HG03060 (cell line): Measurements from ENCODE around the gene EPSTI1.

Source experiments
- ATAC-seq: cut with Tn5 transposase; IDR thresholded peaks from one replicate; pipeline ENCODE4 v1.9.1; 2021; ENCODE audit warnings: low read depth, moderate number of reproducible peaks; ENCODE audit not compliant: unreplicated experiment

Gene EPSTI1

GRCh38 chr13:42905579-42905978 is 86.5 kb downstream of the EPSTI1 start:
- ATAC-seq: no peak

GRCh38 chr13:42899266-42899665 is 92.8 kb downstream of the EPSTI1 start:
- no peak for ATAC-seq

- ATAC-seq: no peak
Observed at GRCh38 chr13:42895776-42896175, 96.3 kb downstream of the EPSTI1 start.

GRCh38 chr13:42894765-42895243 is 97.2 kb downstream of the EPSTI1 start:
- ATAC-seq: no peak

- ATAC-seq: no peak
Observed at GRCh38 chr13:42893214-42893671, 98.8 kb downstream of the EPSTI1 start.

GRCh38 chr13:42892760-42893159 is 99.3 kb downstream of the EPSTI1 start:
- ATAC-seq: no peak

- ATAC-seq: no peak
Observed at GRCh38 chr13:42891591-42891990, 100.5 kb downstream of the EPSTI1 start.

- ATAC-seq: no peak
Observed at GRCh38 chr13:42885325-42885724, 106.7 kb downstream of the EPSTI1 start.

- no peak for ATAC-seq
Observed at GRCh38 chr13:42883771-42884467, 108.1 kb downstream of the EPSTI1 start.

GRCh38 chr13:42883142-42883541 is 108.9 kb downstream of the EPSTI1 start:
- ATAC-seq: no peak

- no peak for ATAC-seq
Observed at GRCh38 chr13:42880056-42880605, 111.9 kb downstream of the EPSTI1 start.

GRCh38 chr13:42878721-42879120 is 113.3 kb downstream of the EPSTI1 start:
- no peak for ATAC-seq

- ATAC-seq: no peak
Observed at GRCh38 chr13:42876887-42877545, 115.0 kb downstream of the EPSTI1 start.

- ATAC-seq: peak; percentile 90
Observed at GRCh38 chr13:42876270-42876714, 115.7 kb downstream of the EPSTI1 start.

- ATAC-seq: no peak
Observed at GRCh38 chr13:42875475-42876269, 116.4 kb downstream of the EPSTI1 start.

- no peak for ATAC-seq
Observed at GRCh38 chr13:42874221-42874620, 117.8 kb downstream of the EPSTI1 start.

- ATAC-seq: no peak
Observed at GRCh38 chr13:42873081-42873480, 119.0 kb downstream of the EPSTI1 start.

GRCh38 chr13:42867232-42867631 is 124.8 kb downstream of the EPSTI1 start:
- no peak for ATAC-seq

- no peak for ATAC-seq
Observed at GRCh38 chr13:42865768-42866102, 126.3 kb downstream of the EPSTI1 start.

GRCh38 chr13:42864952-42865767 is 126.9 kb downstream of the EPSTI1 start:
- no peak for ATAC-seq
